Heart right ventricle (tissue), 16 donors: ENCODE data around the gene TBX5. TPM values are rescaled to one million over a fixed set of nuclear protein-coding genes. Genes with fewer than 3 reads are reported as not detected.

ENCODE experiments used
- ATAC-seq, 8 donors: fragments of 200-7000 bp; cut with Tn5 transposase; one replicate each; pipeline ENCODE4 v1.9.1; 2020; ENCODE audit warnings: mild to moderate bottlenecking in 8 of 8, moderate library complexity in 8 of 8, moderate number of reproducible peaks in 1 of 8
- DNase-seq, 2 donors: peaks; one replicate each; pipeline ENCODE4 v3.0.0-alpha.2; 2020
- H3K27ac ChIP-seq, 10 donors: fragments of 200-600 bp; sonication (generic) in 2 of 10; one replicate each; pipeline versions ENCODE4 v1.5.0 to v1.8.0; 2020 to 2022; ENCODE audit warnings: mild to moderate bottlenecking in 3 of 10
- H3K27me3 ChIP-seq, 7 donors: fragments of 200-600 bp; one replicate each; pipeline ENCODE4 v1.8.0; 2021 to 2022; ENCODE audit warnings: mild to moderate bottlenecking in 2 of 7
- H3K36me3 ChIP-seq, 9 donors: fragments of 200-600 bp; sonication (generic) in 1 of 9; one replicate each; pipeline versions ENCODE4 v1.5.0 to v1.8.0; 2020 to 2022; ENCODE audit warnings: mild to moderate bottlenecking in 2 of 9
- H3K4me1 ChIP-seq, 9 donors: fragments of 200-600 bp; sonication (generic) in 1 of 9; one replicate each; pipeline versions ENCODE4 v1.5.0 to v1.8.0; 2020 to 2022; ENCODE audit warnings: mild to moderate bottlenecking in 4 of 9
- H3K4me3 ChIP-seq, 10 donors: fragments of 200-600 bp; sonication (generic) in 2 of 10; one replicate each; pipeline versions ENCODE4 v1.5.0 to v1.8.0; 2020 to 2022; ENCODE audit warnings: mild to moderate bottlenecking in 7 of 10, moderate library complexity in 2 of 10
- H3K9me3 ChIP-seq, 11 donors: fragments of 200-600 bp in 10 of 11; sonication (generic) in 2 of 11; one replicate each; pipeline versions ENCODE4 v1.5.0 to v1.8.0; 2013 to 2022; ENCODE audit warnings: mild to moderate bottlenecking in 2 of 11, control low read depth in 1 of 11, moderate library complexity in 1 of 11
- WGBS, 2 donors: extraction: QIAGEN DNeasy Blood & Tissue Kit; methylation state at CpG; one replicate each; pipeline ENCODE4 v1.1.7; 2013; ENCODE audit warnings: inconsistent platforms in 1 of 2; 5-methylcytosine and 5-hydroxymethylcytosine counted together
- intact Hi-C, 10 donors: fragments of 100-400 bp; cut with DNase I; formaldehyde crosslinking; loops; one replicate each; pipeline versions ENCODE4 v1.11.1 to v1.14.2; 2022
- polyA plus RNA-seq, 2 donors: library from polyadenylated mRNA; stranded (reverse); fragments of 200-250 nt; gene quantifications; one replicate each; pipeline ENCODE4 v1.2.3, GENCODE V29; 2013
- total RNA-seq, 10 donors: library from RNA; stranded (reverse); fragmentation: NEBNext Ultra II Directional in 3 of 10; extraction: Animal tissue kit (Norgen Biotek cat#: 25700) in 3 of 10; gene quantifications; one replicate each; pipeline versions ENCODE4 v1.2.1 to v1.2.4, GENCODE V29; 2021 to 2023
- TF ChIP-seq, protein P1 (sequence below), 9 donors: fragments of 200-600 bp; sonication (generic) in 2 of 9; IDR thresholded peaks; one replicate each; pipeline versions ENCODE4 v1.5.0 to v1.8.0; 2021 to 2022; ENCODE audit warnings: antibody characterized with exemption in 9 of 9, mild to moderate bottlenecking in 5 of 9, moderate library complexity in 1 of 9
- donor health status: Arrhythmogenic right ventricular cardiomyopathy.
- donor health status: ischemic (EF 13 %, LVEDD 7.1; RV severe dilation, severe dysfunction).
- donor health status: healthy with polysubstance abuse.
- donor health status: DM: no; HTN: yes; CAD: no.
- donor health status: DM: no; HTN: no; CAD: no.
- donor health status: ischemic (EF 25% LVEDD 6.9; RV normal size, moderate dysfunction).
- donor health status: ischemic (EF 25% LVEDD 5.7; RV mildly dilated, moderate dysfunction).
- donor health status: healthy.
- donor health status: DM: yes; HTN: yes; CAD: no.
- donor health status: Ischemic cardiomyopathy.
- donor health status: ischemic (EF 35%, LVEDD 5.7; RV mildly dilated, moderate dysfunction).
- donor health status: nonischemic (EF 11% LVEDD 7.7; RV severe dilation, severe dysfunction).
- donor health status: DM: yes; HTN: yes; CAD: no.
- donor health status: PGD.
- donor health status: ischemic (EF 29% LVEDD 5.4; RV normal size, mild dysfunction).
- donor health status: nonischemic (EF 23%, LVEDD 6.1; RV moderate dilation, normal function).

Gene TBX5
- total and polyA plus RNA-seq, 12 donors: 4.0 to 70.1 (median 51.4) TPM

GRCh38 chr12:114392909-114393308, 13.0 kb downstream of the TBX5 start:
- ATAC-seq (peak; percentile 53 to 93 (median 84)), DNase-seq (peak in 1 of 2 donors; percentile 47)
- Histone ChIP-seq H3K36me3 (peaks cover 0 to 34% (median 0%) of the 10 kb centered on the region in 9 donors), H3K9me3 (no peaks in the 10 kb centered on the region), H3K27me3 (peaks cover 0 to 50% (median 17%) of the 10 kb centered on the region in 7 donors), H3K4me3 (no peak overlapping the region), H3K27ac (peak overlapping the region in 7 of 10 donors; percentile 6 to 71 (median 47)), H3K4me1 (peaks cover 3 to 50% (median 29%) of the 10 kb centered on the region in 9 donors)
- TF ChIP-seq, protein P1, sequence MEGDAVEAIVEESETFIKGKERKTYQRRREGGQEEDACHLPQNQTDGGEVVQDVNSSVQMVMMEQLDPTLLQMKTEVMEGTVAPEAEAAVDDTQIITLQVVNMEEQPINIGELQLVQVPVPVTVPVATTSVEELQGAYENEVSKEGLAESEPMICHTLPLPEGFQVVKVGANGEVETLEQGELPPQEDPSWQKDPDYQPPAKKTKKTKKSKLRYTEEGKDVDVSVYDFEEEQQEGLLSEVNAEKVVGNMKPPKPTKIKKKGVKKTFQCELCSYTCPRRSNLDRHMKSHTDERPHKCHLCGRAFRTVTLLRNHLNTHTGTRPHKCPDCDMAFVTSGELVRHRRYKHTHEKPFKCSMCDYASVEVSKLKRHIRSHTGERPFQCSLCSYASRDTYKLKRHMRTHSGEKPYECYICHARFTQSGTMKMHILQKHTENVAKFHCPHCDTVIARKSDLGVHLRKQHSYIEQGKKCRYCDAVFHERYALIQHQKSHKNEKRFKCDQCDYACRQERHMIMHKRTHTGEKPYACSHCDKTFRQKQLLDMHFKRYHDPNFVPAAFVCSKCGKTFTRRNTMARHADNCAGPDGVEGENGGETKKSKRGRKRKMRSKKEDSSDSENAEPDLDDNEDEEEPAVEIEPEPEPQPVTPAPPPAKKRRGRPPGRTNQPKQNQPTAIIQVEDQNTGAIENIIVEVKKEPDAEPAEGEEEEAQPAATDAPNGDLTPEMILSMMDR (IDR thresholded peaks at IDR 0.05): no peak
- intact Hi-C loops: no loop called here
- 22 to 27% methylated on average over 5 of the region's 5 CpGs for WGBS, 2 donors

GRCh38 chr12:114391088-114391487, 14.9 kb downstream of the TBX5 start:
- Histone ChIP-seq H3K4me1 (peaks cover 3 to 44% (median 29%) of the 10 kb centered on the region in 9 donors), H3K4me3 (no peak overlapping the region), H3K36me3 (peaks cover 0 to 27% (median 0%) of the 10 kb centered on the region in 9 donors), H3K27me3 (peaks cover 0 to 32% (median 3%) of the 10 kb centered on the region in 7 donors), H3K9me3 (no peaks in the 10 kb centered on the region), H3K27ac (peak overlapping the region in 1 of 10 donors; percentile 23)
- TF ChIP-seq, protein P1 (IDR thresholded peaks at IDR 0.05): no peak
- DNase-seq: no peak
- no peak for ATAC-seq
- intact Hi-C loops: no loop called here
- 44 to 51% methylated on average over 4 of the region's 4 CpGs for WGBS, 2 donors

DNA sequence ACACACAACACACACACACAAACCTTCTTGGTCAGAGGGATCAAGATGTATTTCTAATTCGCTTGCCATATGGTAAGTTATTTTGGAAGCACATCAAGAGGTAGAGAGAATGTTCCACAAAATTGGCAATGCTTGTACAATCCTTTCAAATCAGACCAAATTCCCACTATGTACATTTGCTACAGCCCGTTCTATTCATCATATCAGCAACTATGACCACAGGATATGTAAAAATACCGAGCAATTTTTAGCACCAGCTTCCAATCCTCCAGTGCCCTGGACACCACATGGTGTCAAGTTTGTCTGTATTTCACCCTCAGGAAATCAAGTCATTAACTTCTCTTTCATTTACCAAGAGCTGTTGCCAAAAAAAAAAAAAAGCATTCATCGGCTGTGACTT, 21.2 kb downstream of the TBX5 start:
- Histone ChIP-seq H3K36me3 (peaks cover 0 to 34% (median 0%) of the 10 kb centered on the region in 9 donors), H3K27me3 (no peaks in the 10 kb centered on the region), H3K9me3 (no peaks in the 10 kb centered on the region), H3K4me1 (peaks cover 0 to 36% (median 10%) of the 10 kb centered on the region in 9 donors), H3K4me3 (no peak overlapping the region), H3K27ac (peak overlapping the region in 6 of 10 donors; percentile 1 to 63 (median 47))
- ATAC-seq (peak in 3 of 8 donors; percentile 38 to 71 (median 68)), DNase-seq (no peak)
- intact Hi-C loops: no loop called here
- WGBS, 2 donors: 14 to 24% methylated on average over 4 of the region's 4 CpGs
- TF ChIP-seq, protein P1 (IDR thresholded peaks at IDR 0.05): no peak

- intact Hi-C loops: no loop called here
- DNase-seq (peak in 1 of 2 donors; percentile 44), ATAC-seq (peak; percentile 80 to 95 (median 86))
- H3K4me3 ChIP-seq: no peak overlapping the region
- TF ChIP-seq, protein P1 (IDR thresholded peaks at IDR 0.05): no peak
- WGBS, 2 donors: 8 to 14% methylated on average over 2 of the region's 2 CpGs
- no peaks in the 10 kb centered on the region for H3K9me3 ChIP-seq
- H3K27me3 ChIP-seq: peaks cover 0 to 4% (median 0%) of the 10 kb centered on the region in 7 donors
- H3K4me1 ChIP-seq: peaks cover 0 to 52% (median 11%) of the 10 kb centered on the region in 9 donors
- peak overlapping the region in 9 of 10 donors; percentile 1 to 73 (median 55) for H3K27ac ChIP-seq
- H3K36me3 ChIP-seq: peaks cover 0 to 51% (median 0%) of the 10 kb centered on the region in 9 donors
Observed at GRCh38 chr12:114381177-114381576, 24.8 kb downstream of the TBX5 start.
